CD14-positive monocyte (primary cell): ENCODE results near the gene ETV1. TPM values are rescaled to one million over a fixed set of nuclear protein-coding genes. Genes with fewer than 3 reads are reported as not detected.

Experiments
- DNase-seq, 3 donors: peaks; one replicate each; pipeline ENCODE4 v3.0.0-alpha.2; 2011 to 2022
- H2AFZ ChIP-seq: 2 replicates; pipeline ENCODE4 v1.6.0; 2012; ENCODE audit warnings: mild to moderate bottlenecking, low read depth, low read length, inconsistent platforms; ENCODE audit not compliant: insufficient read depth, poor library complexity, severe bottlenecking
- H3K27ac ChIP-seq, 2 donors: 1 replicate in 1 of 2; 2 replicates in 1 of 2; pipeline ENCODE4 v1.5.1; 2012 to 2013; ENCODE audit warnings: low read length in 2 of 2, control low read depth in 1 of 2, inconsistent platforms in 1 of 2, low read depth in 1 of 2, mild to moderate bottlenecking in 1 of 2
- H3K27me3 ChIP-seq, 2 donors: one replicate each; pipeline versions ENCODE4 v1.6.0 to v1.6.1; 2011 to 2013; ENCODE audit warnings: low read length in 2 of 2; ENCODE audit not compliant: control insufficient read depth in 2 of 2, insufficient read depth in 2 of 2
- H3K36me3 ChIP-seq, 2 donors: replicated peaks in 1 of 2; 1 replicate in 1 of 2; 2 replicates in 1 of 2; pipeline versions ENCODE4 v1.5.1 to v1.6.1; 2012 to 2013; ENCODE audit warnings: low read length in 2 of 2, control low read depth in 1 of 2, inconsistent platforms in 1 of 2, mild to moderate bottlenecking in 1 of 2; ENCODE audit not compliant: insufficient read depth in 2 of 2, control insufficient read depth in 1 of 2
- H3K4me1 ChIP-seq, 2 donors: 1 replicate in 1 of 2; 2 replicates in 1 of 2; pipeline versions ENCODE4 v1.5.1 to v1.6.1; 2012 to 2013; ENCODE audit warnings: low read length in 2 of 2, control low read depth in 1 of 2, inconsistent platforms in 1 of 2, mild to moderate bottlenecking in 1 of 2, moderate library complexity in 1 of 2; ENCODE audit not compliant: insufficient read depth in 2 of 2, control insufficient read depth in 1 of 2
- H3K4me2 ChIP-seq: replicated peaks from 2 replicates; pipeline ENCODE3; 2012; ENCODE audit warnings: low read length, moderate library complexity, mild to moderate bottlenecking; ENCODE audit not compliant: poor library complexity, severe bottlenecking; ENCODE audit errors: extremely low read depth
- H3K4me3 ChIP-seq, 3 experiments: fragments of 200-600 bp in 1 of 3; sonication (generic) in 1 of 3; replicated peaks in 1 of 3; 1 replicate in 2 of 3; 2 replicates in 1 of 3; pipeline ENCODE4 v1.5.1; 2011 to 2013; ENCODE audit warnings: low read length in 3 of 3, mild to moderate bottlenecking in 3 of 3, control low read depth in 2 of 3, low read depth in 2 of 3, inconsistent platforms in 1 of 3, moderate library complexity in 1 of 3
- H3K79me2 ChIP-seq: 2 replicates; pipeline ENCODE4 v1.6.0; 2012; ENCODE audit warnings: mild to moderate bottlenecking, control low read depth, inconsistent platforms, low read length, moderate library complexity; ENCODE audit not compliant: insufficient read depth
- H3K9ac ChIP-seq: 2 replicates; pipeline ENCODE4 v1.6.0; 2017; ENCODE audit warnings: low read length, mild to moderate bottlenecking; ENCODE audit not compliant: insufficient read depth, poor library complexity, severe bottlenecking
- H3K9me3 ChIP-seq, 2 donors: replicated peaks in 1 of 2; 1 replicate in 1 of 2; 2 replicates in 1 of 2; pipeline versions ENCODE4 v1.5.1 to v1.6.1; 2012 to 2013; ENCODE audit warnings: low read length in 2 of 2, control low read depth in 1 of 2; ENCODE audit not compliant: control insufficient read depth in 1 of 2, insufficient read depth in 1 of 2
- H4K20me1 ChIP-seq: 2 replicates; pipeline ENCODE4 v1.6.0; 2012; ENCODE audit warnings: mild to moderate bottlenecking, low read length, control low read depth, moderate library complexity; ENCODE audit not compliant: insufficient read depth
- H3K27ac Mint-ChIP-seq, 7 donors: one replicate each; pipeline ENCODE4 v1.8.0; 2020; ENCODE audit warnings: mild to moderate bottlenecking in 7 of 7, mixed read lengths in 7 of 7, moderate library complexity in 6 of 7, inconsistent platforms in 2 of 7
- H3K27me3 Mint-ChIP-seq, 3 donors: one replicate each; pipeline ENCODE4 v1.8.0; 2021 to 2022; ENCODE audit warnings: low read depth in 3 of 3, mild to moderate bottlenecking in 3 of 3, mixed read lengths in 3 of 3, moderate library complexity in 3 of 3, inconsistent platforms in 1 of 3
- H3K36me3 Mint-ChIP-seq, 2 donors: one replicate each; pipeline ENCODE4 v1.8.0; 2020; ENCODE audit warnings: mixed read lengths in 2 of 2, inconsistent platforms in 1 of 2, mild to moderate bottlenecking in 1 of 2
- H3K4me1 Mint-ChIP-seq: one replicate; pipeline ENCODE4 v1.8.0; 2020; ENCODE audit warnings: mild to moderate bottlenecking, mixed read lengths
- H3K4me3 Mint-ChIP-seq, 2 donors: one replicate each; pipeline ENCODE4 v1.8.0; 2020; ENCODE audit warnings: mild to moderate bottlenecking in 2 of 2, mixed read lengths in 2 of 2, moderate library complexity in 1 of 2
- H3K9me3 Mint-ChIP-seq, 7 donors: one replicate each; pipeline ENCODE4 v1.8.0; 2020 to 2022; ENCODE audit warnings: mixed read lengths in 7 of 7, mild to moderate bottlenecking in 6 of 7, moderate library complexity in 6 of 7, inconsistent platforms in 2 of 7
- WGBS: methylation state at CpG from one replicate; pipeline ENCODE4 v1.1.5; 2013; ENCODE audit warnings: missing lambda C conversion rate; ENCODE audit not compliant: insufficient coverage; 5-methylcytosine and 5-hydroxymethylcytosine counted together
- intact Hi-C, 2 donors: fragments of 100-400 bp; cut with micrococcal nuclease; formaldehyde crosslinking; loops; one replicate each; pipeline versions ENCODE4 v1.15.0 to v1.15.1; 2023
- polyA plus RNA-seq, 3 donors: library from polyadenylated mRNA; depleted of rRNA in 1 of 3; unstranded in 2 of 3; stranded (reverse) in 1 of 3; fragments of 300-500 nt in 2 of 3; fragments of >200 nt in 1 of 3; fragmentation: Illumina TruSeq in 2 of 3; gene quantifications; 1 replicate in 2 of 3; 2 replicates in 1 of 3; pipeline ENCODE4 v1.2.3, GENCODE V29; 2012 to 2021
- TF ChIP-seq, protein P1 (sequence below): fragments of 200-600 bp; IDR thresholded peaks from one replicate; pipeline ENCODE4 v1.8.0; 2022; ENCODE audit warnings: antibody characterized with exemption, mild to moderate bottlenecking

The ETV1 gene
- polyA plus RNA-seq, 3 donors: not detected

- no peaks in the 10 kb centered on the region for H3K36me3 Mint-ChIP-seq
- WGBS: no CpG with 5 or more reads among the region's 3 CpGs
- H3K27me3 Mint-ChIP-seq: peaks cover 1 to 3% (median 3%) of the 10 kb centered on the region in 3 donors
- H3K4me3 ChIP-seq: no peak overlapping the region
- no peak overlapping the region for H3K4me2 ChIP-seq
- H3K4me1 ChIP-seq: no peaks in the 10 kb centered on the region
- no peak for DNase-seq
- peaks cover 0 to 2% (median 0%) of the 10 kb centered on the region in 7 donors for H3K9me3 Mint-ChIP-seq
- H4K20me1 ChIP-seq: no peaks in the 10 kb centered on the region
- no peak overlapping the region for H3K27ac ChIP-seq
- H2AFZ ChIP-seq: no peak overlapping the region
- no peak overlapping the region for H3K9ac ChIP-seq
- H3K4me3 Mint-ChIP-seq: no peak overlapping the region
- H3K27me3 ChIP-seq: no peaks in the 10 kb centered on the region
- intact Hi-C loops: no loop called here
- TF ChIP-seq, protein P1, sequence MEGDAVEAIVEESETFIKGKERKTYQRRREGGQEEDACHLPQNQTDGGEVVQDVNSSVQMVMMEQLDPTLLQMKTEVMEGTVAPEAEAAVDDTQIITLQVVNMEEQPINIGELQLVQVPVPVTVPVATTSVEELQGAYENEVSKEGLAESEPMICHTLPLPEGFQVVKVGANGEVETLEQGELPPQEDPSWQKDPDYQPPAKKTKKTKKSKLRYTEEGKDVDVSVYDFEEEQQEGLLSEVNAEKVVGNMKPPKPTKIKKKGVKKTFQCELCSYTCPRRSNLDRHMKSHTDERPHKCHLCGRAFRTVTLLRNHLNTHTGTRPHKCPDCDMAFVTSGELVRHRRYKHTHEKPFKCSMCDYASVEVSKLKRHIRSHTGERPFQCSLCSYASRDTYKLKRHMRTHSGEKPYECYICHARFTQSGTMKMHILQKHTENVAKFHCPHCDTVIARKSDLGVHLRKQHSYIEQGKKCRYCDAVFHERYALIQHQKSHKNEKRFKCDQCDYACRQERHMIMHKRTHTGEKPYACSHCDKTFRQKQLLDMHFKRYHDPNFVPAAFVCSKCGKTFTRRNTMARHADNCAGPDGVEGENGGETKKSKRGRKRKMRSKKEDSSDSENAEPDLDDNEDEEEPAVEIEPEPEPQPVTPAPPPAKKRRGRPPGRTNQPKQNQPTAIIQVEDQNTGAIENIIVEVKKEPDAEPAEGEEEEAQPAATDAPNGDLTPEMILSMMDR: no peak
- H3K9me3 ChIP-seq: no peaks in the 10 kb centered on the region
- no peaks in the 10 kb centered on the region for H3K4me1 Mint-ChIP-seq
- no peak overlapping the region for H3K27ac Mint-ChIP-seq
- no peaks in the 10 kb centered on the region for H3K79me2 ChIP-seq
- H3K36me3 ChIP-seq: no peaks in the 10 kb centered on the region
Observed at GRCh38 chr7:13953368-13953767, 36.1 kb downstream of the ETV1 start.

DNA sequence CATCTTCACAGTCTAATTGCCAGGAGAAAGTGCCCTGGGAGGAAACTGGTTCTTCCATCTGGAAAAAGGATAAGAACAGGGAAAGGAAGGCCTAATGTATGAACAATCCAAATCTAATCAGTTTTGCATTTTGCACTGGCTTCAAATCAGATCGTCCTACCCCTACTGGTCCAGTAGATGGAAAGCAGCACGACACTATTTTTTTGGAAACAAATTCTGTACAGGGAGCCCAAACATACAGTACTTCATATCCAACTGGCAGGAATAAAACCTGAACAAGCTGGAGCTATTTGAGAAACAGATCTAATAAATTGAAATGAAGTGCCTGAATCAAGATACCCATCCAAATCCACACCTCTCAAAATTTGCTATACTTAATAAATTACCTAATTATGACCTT, 36.5 kb downstream of the ETV1 start:
- Histone ChIP-seq H4K20me1 (no peaks in the 10 kb centered on the region), H3K9me3 (no peaks in the 10 kb centered on the region), H2AFZ (no peak overlapping the region), H3K4me2 (no peak overlapping the region), H3K27ac (no peak overlapping the region), H3K4me1 (no peaks in the 10 kb centered on the region), H3K36me3 (no peaks in the 10 kb centered on the region), H3K9ac (no peak overlapping the region), H3K27me3 (no peaks in the 10 kb centered on the region), H3K4me3 (no peak overlapping the region), H3K79me2 (no peaks in the 10 kb centered on the region)
- Mint-ChIP-seq H3K27me3 (peaks cover 1 to 3% (median 2%) of the 10 kb centered on the region in 3 donors), H3K27ac (no peak overlapping the region), H3K9me3 (peaks cover 0 to 2% (median 0%) of the 10 kb centered on the region in 7 donors), H3K4me1 (no peaks in the 10 kb centered on the region), H3K4me3 (no peak overlapping the region), H3K36me3 (no peaks in the 10 kb centered on the region)
- no peak for DNase-seq
- WGBS: no CpG with 5 or more reads among the region's 2 CpGs
- TF ChIP-seq, protein P1: no peak
- intact Hi-C loops: no loop called here
